HepG2 (cell line): Measurements from ENCODE around the gene TRAF3. TPM values are rescaled to one million over a fixed set of nuclear protein-coding genes. Genes with fewer than 3 reads are reported as not detected.

ENCODE experiments used
- ATAC-seq: fragments of 200-7000 bp; cut with Tn5 transposase; 3 replicates; pipeline ENCODE4 v1.9.1; 2020; ENCODE audit warnings: mild to moderate bottlenecking, moderate library complexity
- BruUV-seq: library from RNA; stranded (reverse); fragments of 400-500 nt; replicated peaks from 2 replicates; lab custom pipeline; 2021; lab: Mats Ljungman, UMichigan
- CTCF ChIA-PET: fragments of 300-600 bp; formaldehyde crosslinking; extraction: SDS; loops from one replicate; lab custom pipeline; 2021; ENCODE audit warnings: low total read pairs, inconsistent platforms, low intra/inter-chr PET ratio; lab: Yijun Ruan, JAX
- POLR2A ChIA-PET: fragments of 350-600 bp; sonication (Branson Sonifier 250); formaldehyde crosslinking; loops from one replicate; lab custom pipeline; 2020; ENCODE audit warnings: antibody characterized with exemption, inconsistent platforms; lab: Yijun Ruan, JAX
- DNase-seq: peaks from one replicate; pipeline ENCODE4 v3.0.0-alpha.2; 2015; ENCODE audit warnings: low spot score
- FAIRE-seq: peaks from 3 replicates; lab custom pipeline; 2011; peaks lifted over from hg19 to GRCh38; lab: Jason Lieb, UNC
- H2AFZ ChIP-seq: one replicate; pipeline ENCODE4 v1.6.1; 2011; ENCODE audit warnings: low read length, inconsistent platforms
- H3K27ac ChIP-seq: fragments of 300-600 bp; 3 replicates; pipeline ENCODE4 v1.8.0; 2011; ENCODE audit warnings: mixed run types, mild to moderate bottlenecking, mixed read lengths, low read length, inconsistent platforms; ENCODE audit not compliant: insufficient read depth; ENCODE audit errors: extremely low read length
- H3K27me3 ChIP-seq, 2 experiments: fragments of 200-600 bp in 1 of 2; 2 replicates in 1 of 2; 3 replicates in 1 of 2; pipeline versions ENCODE4 v1.6.0 to v1.8.0; 2011; ENCODE audit warnings: low read length in 2 of 2, mild to moderate bottlenecking in 2 of 2, moderate library complexity in 2 of 2, inconsistent platforms in 1 of 2; ENCODE audit not compliant: insufficient read depth in 2 of 2, control insufficient read depth in 1 of 2
- H3K36me3 ChIP-seq, 2 experiments: fragments of 200-600 bp in 1 of 2; replicated peaks in 1 of 2; 2 replicates in 1 of 2; 3 replicates in 1 of 2; pipeline versions ENCODE4 v1.5.1 to v1.8.0; 2011; ENCODE audit warnings: low read length in 2 of 2, inconsistent platforms in 1 of 2; ENCODE audit not compliant: insufficient read depth in 2 of 2, control insufficient read depth in 1 of 2
- H3K4me1 ChIP-seq: 2 replicates; pipeline ENCODE4 v1.5.1; 2012; ENCODE audit warnings: low read length, inconsistent platforms; ENCODE audit not compliant: insufficient read depth
- H3K4me2 ChIP-seq: 2 replicates; pipeline ENCODE4 v1.6.0; 2011; ENCODE audit warnings: low read depth, low read length, inconsistent platforms
- H3K4me3 ChIP-seq, 3 experiments: fragments of 200-600 bp in 1 of 3; sonication (generic), shearing (Covaris generic) in 1 of 3; replicated peaks in 1 of 3; 2 replicates each; pipeline ENCODE4 v1.5.1; 2011 to 2016; ENCODE audit warnings: low read length in 3 of 3, inconsistent platforms in 2 of 3, low read depth in 2 of 3, mild to moderate bottlenecking in 2 of 3, control low read depth in 1 of 3, mixed read lengths in 1 of 3; ENCODE audit not compliant: insufficient read depth in 1 of 3
- H3K79me2 ChIP-seq: one replicate; pipeline ENCODE4 v1.6.1; 2011; ENCODE audit warnings: low read length, inconsistent platforms; ENCODE audit not compliant: insufficient read depth
- H3K9ac ChIP-seq: 2 replicates; pipeline ENCODE4 v1.6.0; 2011; ENCODE audit warnings: mild to moderate bottlenecking, low read depth, low read length, inconsistent platforms; ENCODE audit not compliant: insufficient read depth
- H3K9me3 ChIP-seq: 2 replicates; pipeline ENCODE4 v1.5.1; 2012; ENCODE audit warnings: mild to moderate bottlenecking, low read length
- H4K20me1 ChIP-seq: 2 replicates; pipeline ENCODE4 v1.6.0; 2011; ENCODE audit warnings: inconsistent platforms, mild to moderate bottlenecking, low read length, moderate library complexity; ENCODE audit not compliant: insufficient read depth
- HINFP ChIP-seq: sonication (generic); formaldehyde crosslinking; IDR thresholded peaks from 2 replicates; pipeline ENCODE4 v1.4.0; 2020; ENCODE audit warnings: low read depth, mild to moderate bottlenecking, missing genetic modification reagents
- TMF1 ChIP-seq: sonication (generic); formaldehyde crosslinking; IDR thresholded peaks from 2 replicates; pipeline ENCODE4 v1.8.1; 2022; ENCODE audit warnings: low read depth, missing genetic modification reagents
- YY1 ChIP-seq: IDR thresholded peaks from 2 replicates; pipeline ENCODE4 v1.6.1; 2011; ENCODE audit warnings: low read length, low read depth, moderate library complexity, mild to moderate bottlenecking; ENCODE audit not compliant: insufficient read depth, insufficient replicate concordance
- ZBTB1 ChIP-seq: sonication (generic); formaldehyde crosslinking; IDR thresholded peaks from 2 replicates; pipeline ENCODE4 v1.4.0; 2020; ENCODE audit warnings: missing genetic modification reagents, borderline replicate concordance
- ZFP36L1 ChIP-seq: sonication (generic); formaldehyde crosslinking; IDR thresholded peaks from 2 replicates; pipeline ENCODE4 v1.8.0; 2022; ENCODE audit warnings: mild to moderate bottlenecking, missing genetic modification reagents, moderate library complexity
- ZNF878 ChIP-seq: sonication (generic); formaldehyde crosslinking; IDR thresholded peaks from 2 replicates; pipeline ENCODE4 v1.8.1; 2023; ENCODE audit warnings: mild to moderate bottlenecking, missing genetic modification reagents, moderate library complexity
- WGBS: methylation state at CpG from one replicate; pipeline ENCODE4 v1.1.6; 2017; ENCODE audit warnings: low lambda C conversion rate; 5-methylcytosine and 5-hydroxymethylcytosine counted together
- in situ Hi-C: cut with HindIII; loops from 2 replicates; pipeline ENCODE4 v1.10.0; 2017; ENCODE audit warnings: low pct_unique_long_range_greater_than_20kb; ENCODE audit not compliant: extremely low pct_ligation_motif_present
- intact Hi-C: fragments of 100-400 bp; cut with micrococcal nuclease; formaldehyde crosslinking; loops from one replicate; pipeline ENCODE4 v1.10.0; 2022; ENCODE audit not compliant: unreplicated experiment
- polyA plus RNA-seq, 8 experiments: library from polyadenylated mRNA; depleted of rRNA in 3 of 8; stranded (reverse) in 7 of 8; unstranded in 1 of 8; fragments of >200 nt; fragmentation: Illumina TruSeq in 4 of 8; extraction: Trizol in 4 of 8; gene quantifications; 2 replicates each; pipeline versions ENCODE4 v1.2.1 to v1.2.3, GENCODE V29; 2011 to 2016; ENCODE audit warnings: low read depth in 4 of 8, missing spikeins in 1 of 8, mixed read lengths in 1 of 8; ENCODE audit not compliant: insufficient read depth in 1 of 8
- total RNA-seq, 5 experiments: library from RNA; depleted of rRNA; stranded (reverse); fragments of >200 nt; fragmentation: Illumina TruSeq; extraction: Trizol; gene quantifications; 2 replicates each; pipeline ENCODE4 v1.2.3, GENCODE V29; 2016; ENCODE audit warnings: low read depth in 1 of 5

The TRAF3 gene
- total and polyA plus RNA-seq, 2 of the 13 experiments (the other 11 are each of a cell fraction or from before 2014, with no cell fraction given) = 6.9 to 12.2 TPM

- Histone ChIP-seq H3K79me2 (no peaks in the 10 kb centered on the region), H3K4me3 (no peak overlapping the region), H2AFZ (no peak overlapping the region), H4K20me1 (no peaks in the 10 kb centered on the region), H3K9ac (no peak overlapping the region), H3K27me3 (no peaks in the 10 kb centered on the region), H3K27ac (no peak overlapping the region), H3K4me2 (no peak overlapping the region), H3K9me3 (0 out of 2 replicates have a peak, but pooled peaks cover 5% of the 10 kb centered on the region), H3K4me1 (peaks cover 24% of the 10 kb centered on the region), H3K36me3 (no peaks in the 10 kb centered on the region)
- ChIA-PET POLR2A (no interaction called here), CTCF (interaction anchor here (1.3 kb wide), 1 partner anchor 142 kb away, joined by 9 read pairs; no protein-coding TSS in a partner anchor)
- BruUV-seq = no TSS peak
- in situ Hi-C loops (loop anchor here (10.0 kb wide), 1 partner anchor 222 kb away; no protein-coding TSS in a partner anchor), intact Hi-C loops (loop anchor here (5.0 kb wide), 1 partner anchor 140 kb away; the partner anchor contains the start of gene TRAF3)
- DNase-seq (no peak), FAIRE-seq (no peak), ATAC-seq (no peak)
- TF ChIP-seq ZBTB1 (no peak), YY1 (no peak), HINFP (CRISPR knock-in tag) (no peak), ZNF878 (CRISPR knock-in tag) (no peak), TMF1 (no peak), ZFP36L1 (CRISPR knock-in tag) (no peak)
- 79% methylated on average over 5 of the region's 6 CpGs for WGBS
Measured at GRCh38 chr14:102917056-102917385, 139.8 kb downstream of the TRAF3 start.
